GM21619 (cell line): ENCODE measurements around the gene NAA25.
"Not testable (repeated sequence)": the region's sequence is repeated elsewhere in the genome, so short reads cannot be mapped to it uniquely, and the experiment has no call there.

Experiments used
- ATAC-seq: cut with Tn5 transposase; IDR thresholded peaks from one replicate; pipeline ENCODE4 v1.9.1; 2021; ENCODE audit not compliant: unreplicated experiment

NAA25 gene

GRCh38 chr12:112063273-112063672, 45.3 kb downstream of the NAA25 start:
- no peak for ATAC-seq

GRCh38 chr12:112061137-112061536, 47.4 kb downstream of the NAA25 start:
- no peak for ATAC-seq

- ATAC-seq = no peak
These were observed 59.2 kb downstream of the NAA25 start for GRCh38 chr12:112049351-112049750.

DNA sequence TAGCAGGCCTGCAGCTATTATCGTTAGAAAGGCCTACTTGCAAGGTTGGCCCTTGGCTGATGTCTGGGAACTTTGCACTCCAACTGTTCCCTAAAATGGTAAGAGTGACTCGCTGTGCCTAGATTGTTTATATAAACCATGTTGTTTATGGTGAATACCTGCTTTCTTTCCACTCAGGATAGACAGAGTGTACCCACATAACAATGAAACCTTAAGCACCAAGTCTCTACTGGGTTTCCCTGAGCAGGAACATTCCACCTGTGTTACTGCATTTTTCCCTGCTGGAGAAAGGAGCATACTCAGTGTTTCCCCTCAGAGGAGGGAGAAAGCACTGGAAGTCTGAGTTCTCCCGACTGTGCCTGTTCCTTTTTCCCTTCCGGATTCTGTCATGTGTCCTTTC, 62.6 kb downstream of the NAA25 start:
- no peak for ATAC-seq

GRCh38 chr12:112036614-112037013, 72.0 kb downstream of the NAA25 start:
- ATAC-seq = not testable (repeated sequence)

GRCh38 chr12:112035219-112035785, 73.3 kb downstream of the NAA25 start:
- ATAC-seq = no peak

GRCh38 chr12:112032292-112032691, 76.3 kb downstream of the NAA25 start:
- ATAC-seq = no peak

DNA sequence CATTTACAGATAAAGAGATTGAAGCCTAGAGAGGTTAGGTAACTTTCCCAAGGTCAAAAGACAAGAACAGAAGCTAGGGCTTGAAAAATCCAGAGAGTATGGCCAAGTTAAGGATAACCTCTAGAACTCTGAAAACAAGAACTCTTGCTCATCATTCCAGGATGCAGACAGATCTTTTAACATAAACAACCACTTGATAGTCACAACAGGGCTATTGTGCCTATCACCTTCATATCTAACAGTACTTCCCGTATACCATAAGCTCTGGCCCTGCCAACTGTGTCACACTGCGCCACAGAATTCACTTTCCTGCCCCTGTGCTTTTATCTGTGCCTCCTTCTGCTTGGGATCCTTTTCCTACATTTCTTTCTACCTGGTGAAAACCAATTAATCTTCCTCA, 77.1 kb downstream of the NAA25 start:
- ATAC-seq = no peak

DNA sequence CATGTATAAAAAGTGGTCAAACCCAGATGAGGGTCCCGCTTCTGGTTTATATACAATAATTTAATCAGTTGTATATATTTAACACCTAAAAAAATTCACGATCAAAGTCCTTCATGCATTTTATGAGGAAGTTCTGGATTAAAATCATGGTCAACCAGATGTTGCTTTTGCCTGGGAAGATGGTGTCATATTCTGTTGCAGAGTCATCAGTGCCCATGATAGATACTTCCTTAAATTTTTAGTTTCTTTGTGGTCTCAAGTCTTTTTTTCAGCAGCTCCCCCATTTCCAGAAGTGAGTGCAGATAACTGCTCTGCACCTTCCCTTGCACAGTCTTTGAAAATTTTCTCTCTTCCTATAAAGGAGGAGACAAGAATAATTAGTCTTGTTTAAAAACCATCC, 79.3 kb downstream of the NAA25 start:
- ATAC-seq = no peak

DNA sequence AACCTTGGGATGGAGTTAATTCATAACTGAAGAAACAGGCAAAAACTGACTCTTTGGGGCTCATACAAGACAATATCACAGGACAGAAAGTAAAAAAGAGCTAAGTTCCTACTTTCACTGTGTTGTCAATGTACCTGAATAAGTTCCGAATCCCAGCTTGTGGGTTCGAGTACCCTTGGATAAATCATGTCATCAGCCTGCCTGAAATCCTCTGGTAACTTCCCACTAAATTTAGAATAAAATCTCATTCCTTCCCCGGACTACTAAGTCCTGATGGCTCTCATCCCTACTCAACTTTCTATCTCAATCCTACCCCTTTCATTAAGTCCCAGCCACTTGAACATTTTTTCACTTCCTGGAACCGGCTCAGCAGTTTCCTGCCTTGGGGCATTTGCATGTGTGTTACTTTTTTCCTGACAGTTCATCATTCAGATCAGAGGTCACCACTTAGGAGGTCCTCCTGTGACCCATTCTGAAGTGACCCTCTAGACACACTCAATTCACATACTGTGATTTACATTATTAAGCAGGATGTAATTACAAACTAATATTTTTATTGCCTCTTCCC, 82.7 kb downstream of the NAA25 start:
- no peak for ATAC-seq

GRCh38 chr12:112023759-112024396, 84.7 kb downstream of the NAA25 start:
- no peak for ATAC-seq

- ATAC-seq = no peak
These were observed 86.2 kb downstream of the NAA25 start for GRCh38 chr12:112022241-112023016.

GRCh38 chr12:112020947-112021457, 87.6 kb downstream of the NAA25 start:
- ATAC-seq = no peak

DNA sequence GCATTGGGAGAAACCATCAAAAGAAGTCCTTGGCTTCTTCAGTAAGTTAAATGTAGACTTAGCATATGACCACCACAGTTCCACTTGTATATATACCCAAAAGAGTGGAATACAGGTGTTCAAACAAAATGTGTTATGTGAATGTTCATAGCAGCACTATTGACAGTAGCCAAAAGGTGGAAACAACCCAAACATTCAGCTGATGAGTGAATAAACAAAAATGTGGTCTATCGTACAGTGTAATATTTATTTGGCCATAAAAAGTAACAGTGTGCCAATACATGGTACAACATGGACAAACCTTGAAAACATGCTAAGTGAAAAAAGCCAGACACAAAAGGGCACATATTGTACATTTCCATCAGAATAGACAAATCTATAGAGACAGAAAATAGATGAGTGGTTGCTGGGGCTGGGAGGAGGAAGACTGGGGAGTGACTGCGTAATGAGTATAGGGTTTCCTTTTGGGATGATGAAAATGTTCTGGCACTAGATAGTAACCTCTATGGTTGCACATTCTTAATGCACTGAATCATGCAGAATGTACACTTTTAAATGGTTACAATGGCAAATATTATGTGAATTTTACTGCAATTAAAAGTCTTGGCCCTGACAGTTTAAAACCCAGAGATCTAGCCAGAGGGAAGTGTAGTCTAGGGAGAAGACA, 89.9 kb downstream of the NAA25 start:
- ATAC-seq = no peak

- no peak for ATAC-seq
These were observed 91.5 kb downstream of the NAA25 start for GRCh38 chr12:112017041-112017440.

DNA sequence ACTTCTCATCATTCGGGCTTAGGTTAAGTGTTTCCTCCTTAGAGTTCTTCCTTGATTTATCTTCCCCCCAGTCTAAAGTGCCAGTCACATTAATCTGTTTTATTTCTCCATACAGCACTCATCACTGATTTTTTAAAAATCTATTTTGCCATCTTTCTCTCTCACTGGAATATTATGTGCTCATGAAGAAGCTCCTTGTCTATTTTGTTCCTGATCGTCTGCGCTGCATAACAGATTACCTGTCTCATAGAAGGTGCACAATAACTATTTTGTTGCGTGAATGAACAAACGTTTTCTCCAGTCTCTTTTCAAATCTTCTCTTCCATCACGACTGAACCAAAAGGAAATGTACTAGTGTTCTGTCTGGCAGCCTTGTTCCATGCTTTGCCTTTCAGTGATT, 92.6 kb downstream of the NAA25 start:
- no peak for ATAC-seq

GRCh38 chr12:112013601-112014402, 94.8 kb downstream of the NAA25 start:
- peak; percentile 27 for ATAC-seq

DNA sequence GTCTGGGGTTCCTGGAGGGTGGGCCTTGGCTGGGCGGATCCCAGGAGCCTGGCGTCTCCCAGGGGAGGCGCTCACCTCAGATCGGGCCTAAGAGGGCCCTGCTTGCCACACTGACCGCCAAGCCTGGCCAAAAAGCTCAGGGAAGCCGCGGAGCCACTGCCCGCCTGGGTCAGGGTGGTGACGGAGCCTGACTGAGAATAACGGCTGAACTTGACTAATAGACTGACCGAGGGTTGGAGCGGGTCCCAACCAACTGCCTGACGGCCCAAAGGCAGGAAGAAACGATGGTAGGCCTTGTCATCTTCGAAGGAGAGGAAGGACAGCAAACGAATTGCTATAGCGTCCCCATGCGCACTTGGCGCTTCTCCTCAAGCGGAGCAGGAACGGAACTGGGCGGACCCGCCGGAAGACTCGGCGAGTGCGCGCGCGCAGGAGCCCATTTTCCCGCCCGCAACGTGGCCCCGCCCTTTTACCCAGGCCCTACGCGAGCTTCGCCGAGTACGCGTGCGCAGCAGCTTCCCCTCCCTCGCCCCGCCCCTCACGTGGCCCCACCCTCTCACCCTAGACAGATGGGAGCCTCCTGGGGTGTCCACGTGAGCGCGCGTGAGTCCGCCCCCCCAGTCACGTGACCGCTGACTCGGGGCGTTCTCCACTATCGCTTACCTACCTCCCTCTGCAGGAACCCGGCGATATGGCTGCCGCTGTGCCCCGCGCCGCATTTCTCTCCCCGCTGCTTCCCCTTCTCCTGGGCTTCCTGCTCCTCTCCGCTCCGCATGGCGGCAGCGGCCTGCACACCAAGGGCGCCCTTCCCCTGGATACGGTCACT, 95.6 kb downstream of the NAA25 start, which contains the start of the genes ERP29 and TMEM116:
ERP29 (plus strand) TSS at position 652 of the 826 bp plus-strand sequence; CDS start at position 692, 40 bp downstream.
TMEM116 (minus strand) TSS at position 391 of the 826 bp plus-strand sequence. CDS start 7,895 bp downstream, outside the sequence.
- peak; percentile 63 for ATAC-seq

DNA sequence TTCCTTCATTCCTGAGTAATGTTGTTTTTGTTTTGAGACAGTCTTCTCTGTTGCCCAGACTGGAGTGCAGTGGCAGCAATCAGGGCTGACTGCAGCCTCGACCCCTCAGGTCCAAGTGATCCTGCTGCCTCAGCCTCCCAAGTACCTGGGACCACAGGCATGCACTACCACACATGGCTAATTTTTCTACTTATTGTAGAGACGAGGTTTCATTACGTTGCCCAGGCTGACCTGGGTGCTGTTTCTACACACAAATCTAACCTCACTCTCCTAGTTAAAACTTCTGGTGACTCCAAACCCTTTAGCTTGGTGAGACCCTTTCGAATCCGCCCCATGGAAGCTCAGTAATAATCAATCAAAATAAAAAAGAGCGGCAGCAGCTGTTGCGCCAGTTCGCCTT, 96.9 kb downstream of the NAA25 start:
- ATAC-seq = no peak
